GM12878 (cell line): Measurements from ENCODE around the gene GPR137B. TPM values are rescaled to one million over a fixed set of nuclear protein-coding genes. Genes with fewer than 3 reads are reported as not detected.

Experiments
- ASH2L ChIP-seq: fragments of 300-600, 200-600 bp; sonication (generic); IDR thresholded peaks from 2 replicates; pipeline ENCODE4 v1.6.1; 2017; ENCODE audit warnings: low read depth, mild to moderate bottlenecking, borderline replicate concordance
- BACH1 ChIP-seq: fragments of 450-650 bp; IDR thresholded peaks from 2 replicates; pipeline ENCODE4 v1.6.1; 2017; ENCODE audit warnings: mild to moderate bottlenecking, borderline replicate concordance
- BMI1 ChIP-seq: fragments of 450-650 bp; IDR thresholded peaks from 2 replicates; pipeline ENCODE4 v1.6.1; 2016; ENCODE audit warnings: mild to moderate bottlenecking, moderate library complexity, borderline replicate concordance
- EED ChIP-seq: sonication (generic); IDR thresholded peaks from 2 replicates; pipeline ENCODE4 v1.6.1; 2016; ENCODE audit warnings: antibody characterized with exemption, low read depth
- FOXM1 ChIP-seq: IDR thresholded peaks from 2 replicates; pipeline ENCODE4 v1.6.1; 2012; ENCODE audit warnings: low read depth, mild to moderate bottlenecking, inconsistent platforms, low read length, moderate library complexity
- IKZF1 ChIP-seq: fragments of 450-650 bp; conservative IDR thresholded peaks from 2 replicates; pipeline ENCODE4 v1.6.1; 2017; ENCODE audit warnings: antibody characterized with exemption, mild to moderate bottlenecking
- IRF4 ChIP-seq: IDR thresholded peaks from 2 replicates; pipeline ENCODE4 v1.6.1; 2011; ENCODE audit warnings: low read depth, low read length
- KAT2A ChIP-seq: conservative IDR thresholded peaks from 2 replicates; pipeline ENCODE4 v1.6.1; 2011; ENCODE audit warnings: low read depth, low read length; ENCODE audit not compliant: control insufficient read depth
- MLLT1 ChIP-seq: fragments of 450-650 bp; IDR thresholded peaks from 2 replicates; pipeline ENCODE4 v1.6.1; 2016; ENCODE audit warnings: mild to moderate bottlenecking
- NKRF ChIP-seq: fragments of 450-650 bp; conservative IDR thresholded peaks from 2 replicates; pipeline ENCODE4 v1.6.1; 2017; ENCODE audit warnings: mild to moderate bottlenecking, moderate library complexity
- NR2F1 ChIP-seq: fragments of 450-650 bp; conservative IDR thresholded peaks from 2 replicates; pipeline ENCODE4 v1.6.1; 2017; ENCODE audit warnings: mild to moderate bottlenecking
- polyA plus RNA-seq, 11 experiments: library from polyadenylated mRNA; depleted of rRNA in 4 of 11; unstranded in 6 of 11; stranded (reverse) in 5 of 11; fragments of >200 nt; fragmentation: Nextera tagmentation in 4 of 11; fragmentation: Illumina TruSeq in 1 of 11; extraction: Ambion mirVana in 4 of 11; extraction: Trizol in 1 of 11; gene quantifications; 1 replicate in 1 of 11; 2 replicates in 10 of 11; pipeline versions ENCODE4 v1.2.1 to v1.2.3, GENCODE V29; 2011 to 2016; ENCODE audit warnings: inconsistent platforms in 2 of 11, missing spikeins in 2 of 11, low read depth in 1 of 11
- total RNA-seq, 4 experiments: library from RNA; depleted of rRNA in 3 of 4; stranded (reverse); fragments of >200 nt in 3 of 4; fragmentation: Illumina TruSeq in 1 of 4; extraction: Trizol in 1 of 4; gene quantifications; 2 replicates each; pipeline versions ENCODE4 v1.2.1 to v1.2.3, GENCODE V29; 2013 to 2021
- TF ChIP-seq, protein P1 (sequence below): fragments of 450-650 bp; formaldehyde crosslinking; IDR thresholded peaks from 2 replicates; pipeline ENCODE4 v1.4.0; 2020; ENCODE audit warnings: mild to moderate bottlenecking, moderate library complexity
- TF ChIP-seq, protein P2 (sequence below): IDR thresholded peaks from 2 replicates; pipeline ENCODE4 v1.6.1; 2012; ENCODE audit warnings: low read depth, low read length, improper control_type of control experiment
- TF ChIP-seq, protein P3 (sequence below): IDR thresholded peaks from 2 replicates; pipeline ENCODE4 v1.6.1; 2012; ENCODE audit warnings: low read length, inconsistent platforms
- TF ChIP-seq, protein P4 (sequence below): fragments of 450-650 bp; IDR thresholded peaks from 2 replicates; pipeline ENCODE4 v1.6.1; 2017; ENCODE audit warnings: mild to moderate bottlenecking, moderate library complexity

Gene GPR137B
- total and polyA plus RNA-seq, 10 of the 15 experiments (the other 5 are each of a cell fraction or from before 2014, with no cell fraction given): 5.4 to 20.8 (median 12.5) TPM

DNA sequence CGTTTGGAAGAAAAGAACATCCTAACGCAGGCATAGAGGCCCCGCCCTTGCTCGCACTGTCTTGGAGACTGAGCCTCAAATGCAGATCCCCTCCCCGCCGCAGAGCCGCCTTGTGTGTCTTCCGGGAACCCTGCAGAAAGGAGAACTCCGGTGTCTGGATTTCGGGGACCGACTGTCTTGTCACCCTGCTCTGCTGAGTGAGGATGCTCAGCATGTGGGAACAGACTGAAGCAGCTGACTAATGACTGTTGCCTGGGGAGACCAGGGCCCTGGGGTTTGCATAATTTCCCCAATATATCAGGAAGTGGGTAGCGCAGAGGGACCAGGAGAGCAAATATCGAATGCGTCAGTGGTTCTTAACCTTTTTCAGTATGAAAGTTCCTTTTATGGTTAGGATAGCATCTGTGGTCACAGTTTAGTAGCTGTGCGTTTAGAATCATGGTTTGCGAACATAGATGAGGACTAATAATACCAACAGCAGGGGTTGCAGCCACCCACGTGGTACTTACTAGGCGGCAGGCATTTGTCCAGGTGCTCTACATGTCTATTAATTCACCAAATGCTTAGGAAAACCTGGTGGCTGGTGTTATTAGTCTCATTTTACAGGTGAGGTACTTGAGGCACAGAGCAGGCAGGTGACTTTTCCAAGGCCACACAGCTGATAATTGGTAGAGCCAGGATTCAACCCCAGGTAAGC is 14.3 kb downstream of the GPR137B start (continued):
- TF ChIP-seq, protein P1, sequence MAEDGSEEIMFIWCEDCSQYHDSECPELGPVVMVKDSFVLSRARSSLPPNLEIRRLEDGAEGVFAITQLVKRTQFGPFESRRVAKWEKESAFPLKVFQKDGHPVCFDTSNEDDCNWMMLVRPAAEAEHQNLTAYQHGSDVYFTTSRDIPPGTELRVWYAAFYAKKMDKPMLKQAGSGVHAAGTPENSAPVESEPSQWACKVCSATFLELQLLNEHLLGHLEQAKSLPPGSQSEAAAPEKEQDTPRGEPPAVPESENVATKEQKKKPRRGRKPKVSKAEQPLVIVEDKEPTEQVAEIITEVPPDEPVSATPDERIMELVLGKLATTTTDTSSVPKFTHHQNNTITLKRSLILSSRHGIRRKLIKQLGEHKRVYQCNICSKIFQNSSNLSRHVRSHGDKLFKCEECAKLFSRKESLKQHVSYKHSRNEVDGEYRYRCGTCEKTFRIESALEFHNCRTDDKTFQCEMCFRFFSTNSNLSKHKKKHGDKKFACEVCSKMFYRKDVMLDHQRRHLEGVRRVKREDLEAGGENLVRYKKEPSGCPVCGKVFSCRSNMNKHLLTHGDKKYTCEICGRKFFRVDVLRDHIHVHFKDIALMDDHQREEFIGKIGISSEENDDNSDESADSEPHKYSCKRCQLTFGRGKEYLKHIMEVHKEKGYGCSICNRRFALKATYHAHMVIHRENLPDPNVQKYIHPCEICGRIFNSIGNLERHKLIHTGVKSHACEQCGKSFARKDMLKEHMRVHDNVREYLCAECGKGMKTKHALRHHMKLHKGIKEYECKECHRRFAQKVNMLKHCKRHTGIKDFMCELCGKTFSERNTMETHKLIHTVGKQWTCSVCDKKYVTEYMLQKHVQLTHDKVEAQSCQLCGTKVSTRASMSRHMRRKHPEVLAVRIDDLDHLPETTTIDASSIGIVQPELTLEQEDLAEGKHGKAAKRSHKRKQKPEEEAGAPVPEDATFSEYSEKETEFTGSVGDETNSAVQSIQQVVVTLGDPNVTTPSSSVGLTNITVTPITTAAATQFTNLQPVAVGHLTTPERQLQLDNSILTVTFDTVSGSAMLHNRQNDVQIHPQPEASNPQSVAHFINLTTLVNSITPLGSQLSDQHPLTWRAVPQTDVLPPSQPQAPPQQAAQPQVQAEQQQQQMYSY (CRISPR knock-in tag): no peak
- peak; percentile 74 for TF ChIP-seq NKRF
- TF ChIP-seq BMI1: peak; percentile 95
- TF ChIP-seq, protein P2, sequence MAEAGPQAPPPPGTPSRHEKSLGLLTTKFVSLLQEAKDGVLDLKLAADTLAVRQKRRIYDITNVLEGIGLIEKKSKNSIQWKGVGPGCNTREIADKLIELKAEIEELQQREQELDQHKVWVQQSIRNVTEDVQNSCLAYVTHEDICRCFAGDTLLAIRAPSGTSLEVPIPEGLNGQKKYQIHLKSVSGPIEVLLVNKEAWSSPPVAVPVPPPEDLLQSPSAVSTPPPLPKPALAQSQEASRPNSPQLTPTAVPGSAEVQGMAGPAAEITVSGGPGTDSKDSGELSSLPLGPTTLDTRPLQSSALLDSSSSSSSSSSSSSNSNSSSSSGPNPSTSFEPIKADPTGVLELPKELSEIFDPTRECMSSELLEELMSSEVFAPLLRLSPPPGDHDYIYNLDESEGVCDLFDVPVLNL: no peak
- peak; percentile 70; the same call in 1 of the 2 replicates for TF ChIP-seq MLLT1
- no peak for TF ChIP-seq KAT2A
- peak; percentile 94 for TF ChIP-seq NR2F1
- peak; percentile 68; the same call in 1 of the 2 replicates for TF ChIP-seq BACH1
- 0 out of 2 replicates have a peak, but pooled peaks have one; percentile 20 for TF ChIP-seq ASH2L
- peak; percentile 91 for TF ChIP-seq IKZF1
- TF ChIP-seq, protein P3, sequence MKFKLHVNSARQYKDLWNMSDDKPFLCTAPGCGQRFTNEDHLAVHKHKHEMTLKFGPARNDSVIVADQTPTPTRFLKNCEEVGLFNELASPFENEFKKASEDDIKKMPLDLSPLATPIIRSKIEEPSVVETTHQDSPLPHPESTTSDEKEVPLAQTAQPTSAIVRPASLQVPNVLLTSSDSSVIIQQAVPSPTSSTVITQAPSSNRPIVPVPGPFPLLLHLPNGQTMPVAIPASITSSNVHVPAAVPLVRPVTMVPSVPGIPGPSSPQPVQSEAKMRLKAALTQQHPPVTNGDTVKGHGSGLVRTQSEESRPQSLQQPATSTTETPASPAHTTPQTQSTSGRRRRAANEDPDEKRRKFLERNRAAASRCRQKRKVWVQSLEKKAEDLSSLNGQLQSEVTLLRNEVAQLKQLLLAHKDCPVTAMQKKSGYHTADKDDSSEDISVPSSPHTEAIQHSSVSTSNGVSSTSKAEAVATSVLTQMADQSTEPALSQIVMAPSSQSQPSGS: peak; percentile 94
- TF ChIP-seq, protein P4, sequence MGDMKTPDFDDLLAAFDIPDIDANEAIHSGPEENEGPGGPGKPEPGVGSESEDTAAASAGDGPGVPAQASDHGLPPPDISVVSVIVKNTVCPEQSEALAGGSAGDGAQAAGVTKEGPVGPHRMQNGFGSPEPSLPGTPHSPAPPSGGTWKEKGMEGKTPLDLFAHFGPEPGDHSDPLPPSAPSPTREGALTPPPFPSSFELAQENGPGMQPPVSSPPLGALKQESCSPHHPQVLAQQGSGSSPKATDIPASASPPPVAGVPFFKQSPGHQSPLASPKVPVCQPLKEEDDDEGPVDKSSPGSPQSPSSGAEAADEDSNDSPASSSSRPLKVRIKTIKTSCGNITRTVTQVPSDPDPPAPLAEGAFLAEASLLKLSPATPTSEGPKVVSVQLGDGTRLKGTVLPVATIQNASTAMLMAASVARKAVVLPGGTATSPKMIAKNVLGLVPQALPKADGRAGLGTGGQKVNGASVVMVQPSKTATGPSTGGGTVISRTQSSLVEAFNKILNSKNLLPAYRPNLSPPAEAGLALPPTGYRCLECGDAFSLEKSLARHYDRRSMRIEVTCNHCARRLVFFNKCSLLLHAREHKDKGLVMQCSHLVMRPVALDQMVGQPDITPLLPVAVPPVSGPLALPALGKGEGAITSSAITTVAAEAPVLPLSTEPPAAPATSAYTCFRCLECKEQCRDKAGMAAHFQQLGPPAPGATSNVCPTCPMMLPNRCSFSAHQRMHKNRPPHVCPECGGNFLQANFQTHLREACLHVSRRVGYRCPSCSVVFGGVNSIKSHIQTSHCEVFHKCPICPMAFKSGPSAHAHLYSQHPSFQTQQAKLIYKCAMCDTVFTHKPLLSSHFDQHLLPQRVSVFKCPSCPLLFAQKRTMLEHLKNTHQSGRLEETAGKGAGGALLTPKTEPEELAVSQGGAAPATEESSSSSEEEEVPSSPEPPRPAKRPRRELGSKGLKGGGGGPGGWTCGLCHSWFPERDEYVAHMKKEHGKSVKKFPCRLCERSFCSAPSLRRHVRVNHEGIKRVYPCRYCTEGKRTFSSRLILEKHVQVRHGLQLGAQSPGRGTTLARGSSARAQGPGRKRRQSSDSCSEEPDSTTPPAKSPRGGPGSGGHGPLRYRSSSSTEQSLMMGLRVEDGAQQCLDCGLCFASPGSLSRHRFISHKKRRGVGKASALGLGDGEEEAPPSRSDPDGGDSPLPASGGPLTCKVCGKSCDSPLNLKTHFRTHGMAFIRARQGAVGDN: peak; percentile 92
- TF ChIP-seq FOXM1: peak; percentile 94
- peak; percentile 74 for TF ChIP-seq IRF4
- peak; percentile 91 for TF ChIP-seq EED
